ENCODE data around the gene CYB5A. TPM values are rescaled to one million over a fixed set of nuclear protein-coding genes. Genes with fewer than 3 reads are reported as not detected.

Gene CYB5A
- total RNA-seq, 4 donors from 2014 or later = 258 to 547 (median 341) TPM

GRCh38 chr18:74248595-74248994 lies 43.2 kb downstream of the CYB5A start:
- no peak for ATAC-seq (ENCODE audit: low FRiP score)
- no peak for DNase-seq (ENCODE audit: low spot score)
- TF ChIP-seq CTCF (IDR thresholded peaks at IDR 0.05) = no peak

- DNase-seq (ENCODE audit: low spot score) (no peak), ATAC-seq (ENCODE audit: low FRiP score) (no peak)
- no peak for TF ChIP-seq CTCF (IDR thresholded peaks at IDR 0.05)
Measured at GRCh38 chr18:74248189-74248588, 43.6 kb downstream of the CYB5A start.

GRCh38 chr18:74244554-74244953 lies 47.2 kb downstream of the CYB5A start:
- DNase-seq (ENCODE audit: low spot score) (no peak), ATAC-seq (ENCODE audit: low FRiP score) (no peak)
- TF ChIP-seq CTCF (IDR thresholded peaks at IDR 0.05) = no peak

GRCh38 chr18:74243127-74243526 lies 48.6 kb downstream of the CYB5A start:
- no peak for TF ChIP-seq CTCF (IDR thresholded peaks at IDR 0.05)
- DNase-seq (ENCODE audit: low spot score) (no peak), ATAC-seq (ENCODE audit: low FRiP score) (no peak)

GRCh38 chr18:74242438-74243096 lies 49.2 kb downstream of the CYB5A start:
- peak; percentile 56 for ATAC-seq (ENCODE audit: low FRiP score)
- DNase-seq (ENCODE audit: low spot score) = no peak
- no peak for TF ChIP-seq CTCF (IDR thresholded peaks at IDR 0.05)

- TF ChIP-seq CTCF (IDR thresholded peaks at IDR 0.05) = no peak
- DNase-seq (ENCODE audit: low spot score) = no peak
- ATAC-seq (ENCODE audit: low FRiP score) = no peak
Measured at GRCh38 chr18:74241970-74242369, 49.8 kb downstream of the CYB5A start.

GRCh38 chr18:74241426-74241825 lies 50.3 kb downstream of the CYB5A start:
- no peak for TF ChIP-seq CTCF (IDR thresholded peaks at IDR 0.05)
- DNase-seq (ENCODE audit: low spot score) (no peak), ATAC-seq (ENCODE audit: low FRiP score) (no peak)

Measured in omental fat pad (tissue), 4 donors.